Activated naive CD4-positive, alpha-beta T cell treated with anti-CD3 and anti-CD28 coated beads, Interleukin-2, amount 50 U/mL, for 72 hours (primary cell): ENCODE results near the gene GALR2. TPM values are rescaled to one million over a fixed set of nuclear protein-coding genes. Genes with fewer than 3 reads are reported as not detected.
"Not testable (repeated sequence)": the region's sequence is repeated elsewhere in the genome, so short reads cannot be mapped to it uniquely, and the experiment has no call there.

Experiments used
- ATAC-seq, 2 donors: fragments of 150-1000 bp; cut with Tn5 transposase; 2 replicates each; pipeline ENCODE4 v1.10.0; 2021; ENCODE audit warnings: mild to moderate bottlenecking in 2 of 2, moderate library complexity in 2 of 2
- DNase-seq, 2 donors: peaks; one replicate each; pipeline ENCODE4 v3.0.0; 2021 to 2022; ENCODE audit warnings: low spot score in 2 of 2
- H3K27ac Mint-ChIP-seq, 2 donors: one replicate each; pipeline ENCODE4 v1.8.0; 2022; ENCODE audit warnings: mild to moderate bottlenecking in 2 of 2, mixed read lengths in 2 of 2
- H3K36me3 Mint-ChIP-seq, 2 donors: one replicate each; pipeline ENCODE4 v1.8.0; 2022; ENCODE audit warnings: mixed read lengths in 2 of 2
- H3K9me3 Mint-ChIP-seq, 2 donors: one replicate each; pipeline ENCODE4 v1.8.0; 2022; ENCODE audit warnings: mixed read lengths in 2 of 2
- total RNA-seq, 2 donors: library from RNA; stranded (reverse); gene quantifications; one replicate each; pipeline ENCODE4 v1.2.3, GENCODE V29; 2022

Gene GALR2
- total RNA-seq, 2 donors from 2014 or later, result 6.2 to 14.6 TPM

GRCh38 chr17:76075364-76076145 lies 974 bp downstream of the GALR2 start:
- Mint-ChIP-seq H3K36me3 (peaks cover 14 to 23% of the 10 kb centered on the region in 2 donors), H3K9me3 (no peaks in the 10 kb centered on the region), H3K27ac (peak overlapping the region in 1 of 2 donors; percentile 65)
- ATAC-seq (no peak), DNase-seq (peak in 1 of 2 donors; percentile 29)

- H3K36me3 Mint-ChIP-seq, result peaks cover 14 to 23% of the 10 kb centered on the region in 2 donors
- no peak for DNase-seq
- H3K9me3 Mint-ChIP-seq, result no peaks in the 10 kb centered on the region
- ATAC-seq, result no peak
- H3K27ac Mint-ChIP-seq, result peak overlapping the region in 1 of 2 donors; percentile 65
Observed at GRCh38 chr17:76076146-76076764, 1.7 kb downstream of the GALR2 start.

GRCh38 chr17:76076765-76077583 lies 2.4 kb downstream of the GALR2 start:
- Mint-ChIP-seq H3K9me3 (no peaks in the 10 kb centered on the region), H3K27ac (peak overlapping the region in 1 of 2 donors; percentile 65), H3K36me3 (peaks cover 10 to 19% of the 10 kb centered on the region in 2 donors)
- ATAC-seq (peak in 1 of 2 donors; percentile 17), DNase-seq (peak in 1 of 2 donors; percentile 39)

GRCh38 chr17:76077584-76078110 lies 3.1 kb downstream of the GALR2 start:
- Mint-ChIP-seq H3K9me3 (no peaks in the 10 kb centered on the region), H3K36me3 (peaks cover 8 to 17% of the 10 kb centered on the region in 2 donors), H3K27ac (no peak overlapping the region)
- DNase-seq (no peak), ATAC-seq (no peak)

GRCh38 chr17:76078370-76078769 lies 3.8 kb downstream of the GALR2 start:
- ATAC-seq, H3K9me3 Mint-ChIP-seq, DNase-seq, H3K27ac Mint-ChIP-seq: not testable (repeated sequence)
- peaks cover 8 to 17% of the 10 kb centered on the region in 2 donors for H3K36me3 Mint-ChIP-seq

GRCh38 chr17:76078860-76079534 lies 4.4 kb downstream of the GALR2 start, which contains the start of gene ZACN:
TSS of gene ZACN (plus strand) at chr17:76079182. CDS start at chr17:76079265, 83 bp downstream.
- DNase-seq (no peak), ATAC-seq (no peak)
- peaks cover 8 to 17% of the 10 kb centered on the region in 2 donors for H3K36me3 Mint-ChIP-seq
- no peaks in the 10 kb centered on the region for H3K9me3 Mint-ChIP-seq
- H3K27ac Mint-ChIP-seq, result no peak within 1 kb of the TSS

- H3K9me3 Mint-ChIP-seq, result no peaks in the 10 kb centered on the region
- no peak for DNase-seq
- peak in 1 of 2 donors; percentile 3 for ATAC-seq
- H3K36me3 Mint-ChIP-seq, result peaks cover 8 to 17% of the 10 kb centered on the region in 2 donors
- no peak overlapping the region for H3K27ac Mint-ChIP-seq
Observed at GRCh38 chr17:76079535-76079955, 5.0 kb downstream of the GALR2 start.

GRCh38 chr17:76079956-76080767 lies 5.6 kb downstream of the GALR2 start:
- peak in 1 of 2 donors; percentile 1 for ATAC-seq
- no peak overlapping the region for H3K27ac Mint-ChIP-seq
- H3K36me3 Mint-ChIP-seq, result peaks cover 2 to 13% of the 10 kb centered on the region in 2 donors
- DNase-seq, result no peak
- no peaks in the 10 kb centered on the region for H3K9me3 Mint-ChIP-seq

- Mint-ChIP-seq H3K36me3 (peaks cover 0 to 7% of the 10 kb centered on the region in 2 donors), H3K27ac (no peak overlapping the region), H3K9me3 (no peaks in the 10 kb centered on the region)
- no peak for ATAC-seq
- no peak for DNase-seq
Observed at GRCh38 chr17:76080768-76081287, 6.2 kb downstream of the GALR2 start.

GRCh38 chr17:76081295-76082210 lies 7.0 kb downstream of the GALR2 start:
- ATAC-seq (no peak), DNase-seq (no peak)
- Mint-ChIP-seq H3K9me3 (no peaks in the 10 kb centered on the region), H3K36me3 (peaks cover 0 to 6% of the 10 kb centered on the region in 2 donors), H3K27ac (peak overlapping the region; percentile 36 to 46)

GRCh38 chr17:76082326-76083251 lies 8.0 kb downstream of the GALR2 start:
- DNase-seq (no peak), ATAC-seq (no peak)
- Mint-ChIP-seq H3K36me3 (no peaks in the 10 kb centered on the region), H3K9me3 (no peaks in the 10 kb centered on the region), H3K27ac (peak overlapping the region in 1 of 2 donors; percentile 31)

GRCh38 chr17:76083536-76084182 lies 9.1 kb downstream of the GALR2 start:
- ATAC-seq (no peak), DNase-seq (no peak)
- Mint-ChIP-seq H3K36me3 (no peaks in the 10 kb centered on the region), H3K27ac (peak overlapping the region in 1 of 2 donors; percentile 31), H3K9me3 (no peaks in the 10 kb centered on the region)
